Measurements from ENCODE around the gene LAMB2. TPM values are rescaled to one million over a fixed set of nuclear protein-coding genes. Genes with fewer than 3 reads are reported as not detected.

LAMB2 gene
- total RNA-seq, 2 donors from 2014 or later, result 1,056 to 1,180 TPM

- Histone ChIP-seq H3K27me3 (no peaks in the 10 kb centered on the region), H3K4me3 (peak overlapping the region in 1 of 2 donors; percentile 78), H3K36me3 (peaks cover 24% of the 10 kb centered on the region), H3K4me1 (peaks cover 0 to 84% of the 10 kb centered on the region in 2 donors), H3K27ac (peak overlapping the region; percentile 87 to 93), H3K9me3 (no peaks in the 10 kb centered on the region)
- no peak for DNase-seq (ENCODE audit: low spot score)
- no peak for TF ChIP-seq CTCF (IDR thresholded peaks at IDR 0.05)
These were observed 41.6 kb upstream of the LAMB2 start for GRCh38 chr3:49174397-49174985.

GRCh38 chr3:49173792-49174170 is 40.9 kb upstream of the LAMB2 start:
- Histone ChIP-seq H3K36me3 (peaks cover 24% of the 10 kb centered on the region), H3K27ac (peak overlapping the region; percentile 87 to 93), H3K27me3 (no peaks in the 10 kb centered on the region), H3K4me1 (peaks cover 0 to 81% of the 10 kb centered on the region in 2 donors), H3K4me3 (peak overlapping the region in 1 of 2 donors; percentile 78), H3K9me3 (no peaks in the 10 kb centered on the region)
- no peak for DNase-seq (ENCODE audit: low spot score)
- TF ChIP-seq CTCF (IDR thresholded peaks at IDR 0.05), result no peak

- peaks cover 24% of the 10 kb centered on the region for H3K36me3 ChIP-seq
- no peaks in the 10 kb centered on the region for H3K9me3 ChIP-seq
These were observed 40.4 kb upstream of the LAMB2 start for GRCh38 chr3:49173116-49173791.

GRCh38 chr3:49172551-49173041 is 39.7 kb upstream of the LAMB2 start:
- Histone ChIP-seq H3K4me1 (peaks cover 0 to 69% of the 10 kb centered on the region in 2 donors), H3K27ac (peak overlapping the region; percentile 87 to 93), H3K27me3 (no peaks in the 10 kb centered on the region), H3K4me3 (peak overlapping the region; percentile 73 to 78), H3K36me3 (peaks cover 24% of the 10 kb centered on the region), H3K9me3 (no peaks in the 10 kb centered on the region)
- DNase-seq (ENCODE audit: low spot score), result no peak
- TF ChIP-seq CTCF (IDR thresholded peaks at IDR 0.05), result no peak

More at GRCh38 chr3:49173116-49173791, 40.4 kb upstream of the LAMB2 start:
- peak overlapping the region; percentile 73 to 78 for H3K4me3 ChIP-seq
- peak; percentile 67 for DNase-seq (ENCODE audit: low spot score)
- peaks cover 0 to 75% of the 10 kb centered on the region in 2 donors for H3K4me1 ChIP-seq
- no peak for TF ChIP-seq CTCF (IDR thresholded peaks at IDR 0.05)
- no peaks in the 10 kb centered on the region for H3K27me3 ChIP-seq
- H3K27ac ChIP-seq, result peak overlapping the region; percentile 87 to 93

- Histone ChIP-seq H3K36me3 (peaks cover 24% of the 10 kb centered on the region), H3K4me1 (peaks cover 0 to 62% of the 10 kb centered on the region in 2 donors), H3K9me3 (no peaks in the 10 kb centered on the region), H3K27ac (peak overlapping the region; percentile 87 to 93), H3K27me3 (no peaks in the 10 kb centered on the region), H3K4me3 (peak overlapping the region; percentile 73 to 78)
- TF ChIP-seq CTCF (IDR thresholded peaks at IDR 0.05), result no peak
- peak; percentile 59 for DNase-seq (ENCODE audit: low spot score)
These were observed 39.1 kb upstream of the LAMB2 start for GRCh38 chr3:49171775-49172500.

Data from right atrium auricular region (tissue), 2 donors.